Measurements from ENCODE around the gene ANKRD63.
A peak's percentile ranks its signal among the peaks of the same experiment; 100 is the strongest.

The ANKRD63 gene

GRCh38 chr15:40306371-40306770 is 23.5 kb upstream of the ANKRD63 start:
- Histone ChIP-seq H3K9ac (ENCODE audit: low read depth in 1 of 2, low read length in 2 of 2) (no peak overlapping the region), H3K9me3 (ENCODE audit: control insufficient read depth in 2 of 2, low read length in 2 of 2) (no peaks in the 10 kb centered on the region), H3K4me1 (ENCODE audit: control insufficient read depth in 2 of 2, insufficient read depth in 2 of 2, low read length in 2 of 2) (peaks cover 5 to 16% of the 10 kb centered on the region in 2 donors), H3K27me3 (ENCODE audit: control insufficient read depth in 2 of 2, insufficient read depth in 2 of 2, low read length in 2 of 2) (no peaks in the 10 kb centered on the region), H3K27ac (ENCODE audit: low read depth in 2 of 2, low read length in 2 of 2) (peak overlapping the region in 1 of 2 donors; percentile 67), H3K36me3 (ENCODE audit: control insufficient read depth in 2 of 2, insufficient read depth in 2 of 2, low read length in 2 of 2) (peaks cover 0 to 3% of the 10 kb centered on the region in 2 donors), H3K4me3 (ENCODE audit: low read length in 2 of 2) (peak overlapping the region in 1 of 2 donors; percentile 73)

GRCh38 chr15:40305281-40305680 is 22.4 kb upstream of the ANKRD63 start:
- H3K4me1 ChIP-seq (ENCODE audit: control insufficient read depth in 2 of 2, insufficient read depth in 2 of 2, low read length in 2 of 2): peaks cover 5 to 16% of the 10 kb centered on the region in 2 donors
- no peaks in the 10 kb centered on the region for H3K9me3 ChIP-seq (ENCODE audit: control insufficient read depth in 2 of 2, low read length in 2 of 2)
- no peak overlapping the region for H3K27ac ChIP-seq (ENCODE audit: low read depth in 2 of 2, low read length in 2 of 2)
- no peak overlapping the region for H3K4me3 ChIP-seq (ENCODE audit: low read length in 2 of 2)
- H3K9ac ChIP-seq (ENCODE audit: low read depth in 1 of 2, low read length in 2 of 2): no peak overlapping the region
- no peaks in the 10 kb centered on the region for H3K27me3 ChIP-seq (ENCODE audit: control insufficient read depth in 2 of 2, insufficient read depth in 2 of 2, low read length in 2 of 2)
- H3K36me3 ChIP-seq (ENCODE audit: control insufficient read depth in 2 of 2, insufficient read depth in 2 of 2, low read length in 2 of 2): peaks cover 0 to 7% of the 10 kb centered on the region in 2 donors

- Histone ChIP-seq H3K4me1 (ENCODE audit: control insufficient read depth in 2 of 2, insufficient read depth in 2 of 2, low read length in 2 of 2) (peaks cover under 1 to 11% of the 10 kb centered on the region in 2 donors), H3K27ac (ENCODE audit: low read depth in 2 of 2, low read length in 2 of 2) (no peak overlapping the region), H3K27me3 (ENCODE audit: control insufficient read depth in 2 of 2, insufficient read depth in 2 of 2, low read length in 2 of 2) (no peaks in the 10 kb centered on the region), H3K36me3 (ENCODE audit: control insufficient read depth in 2 of 2, insufficient read depth in 2 of 2, low read length in 2 of 2) (peaks cover 0 to 8% of the 10 kb centered on the region in 2 donors), H3K4me3 (ENCODE audit: low read length in 2 of 2) (no peak overlapping the region), H3K9ac (ENCODE audit: low read depth in 1 of 2, low read length in 2 of 2) (no peak overlapping the region), H3K9me3 (ENCODE audit: control insufficient read depth in 2 of 2, low read length in 2 of 2) (no peaks in the 10 kb centered on the region)
Measured at GRCh38 chr15:40303576-40303975, 20.7 kb upstream of the ANKRD63 start.

- Histone ChIP-seq H3K9ac (ENCODE audit: low read depth in 1 of 2, low read length in 2 of 2) (no peak overlapping the region), H3K9me3 (ENCODE audit: control insufficient read depth in 2 of 2, low read length in 2 of 2) (no peaks in the 10 kb centered on the region), H3K4me1 (ENCODE audit: control insufficient read depth in 2 of 2, insufficient read depth in 2 of 2, low read length in 2 of 2) (peaks cover 0 to 9% of the 10 kb centered on the region in 2 donors), H3K36me3 (ENCODE audit: control insufficient read depth in 2 of 2, insufficient read depth in 2 of 2, low read length in 2 of 2) (peaks cover 0 to 13% of the 10 kb centered on the region in 2 donors), H3K4me3 (ENCODE audit: low read length in 2 of 2) (no peak overlapping the region), H3K27me3 (ENCODE audit: control insufficient read depth in 2 of 2, insufficient read depth in 2 of 2, low read length in 2 of 2) (no peaks in the 10 kb centered on the region), H3K27ac (ENCODE audit: low read depth in 2 of 2, low read length in 2 of 2) (no peak overlapping the region)
Measured at GRCh38 chr15:40302981-40303380, 20.1 kb upstream of the ANKRD63 start.

- H3K27me3 ChIP-seq (ENCODE audit: control insufficient read depth in 2 of 2, insufficient read depth in 2 of 2, low read length in 2 of 2): no peaks in the 10 kb centered on the region
- no peaks in the 10 kb centered on the region for H3K9me3 ChIP-seq (ENCODE audit: control insufficient read depth in 2 of 2, low read length in 2 of 2)
- H3K27ac ChIP-seq (ENCODE audit: low read depth in 2 of 2, low read length in 2 of 2): no peak overlapping the region
- peaks cover 0 to 14% of the 10 kb centered on the region in 2 donors for H3K36me3 ChIP-seq (ENCODE audit: control insufficient read depth in 2 of 2, insufficient read depth in 2 of 2, low read length in 2 of 2)
- H3K4me1 ChIP-seq (ENCODE audit: control insufficient read depth in 2 of 2, insufficient read depth in 2 of 2, low read length in 2 of 2): peaks cover 0 to 6% of the 10 kb centered on the region in 2 donors
- H3K9ac ChIP-seq (ENCODE audit: low read depth in 1 of 2, low read length in 2 of 2): no peak overlapping the region
- H3K4me3 ChIP-seq (ENCODE audit: low read length in 2 of 2): no peak overlapping the region
Measured at GRCh38 chr15:40302288-40302886, 19.5 kb upstream of the ANKRD63 start.

- H3K4me3 ChIP-seq (ENCODE audit: low read length in 2 of 2): no peak overlapping the region
- no peaks in the 10 kb centered on the region for H3K27me3 ChIP-seq (ENCODE audit: control insufficient read depth in 2 of 2, insufficient read depth in 2 of 2, low read length in 2 of 2)
- no peaks in the 10 kb centered on the region for H3K4me1 ChIP-seq (ENCODE audit: control insufficient read depth in 2 of 2, insufficient read depth in 2 of 2, low read length in 2 of 2)
- H3K36me3 ChIP-seq (ENCODE audit: control insufficient read depth in 2 of 2, insufficient read depth in 2 of 2, low read length in 2 of 2): peaks cover 0 to 14% of the 10 kb centered on the region in 2 donors
- no peaks in the 10 kb centered on the region for H3K9me3 ChIP-seq (ENCODE audit: control insufficient read depth in 2 of 2, low read length in 2 of 2)
- H3K9ac ChIP-seq (ENCODE audit: low read depth in 1 of 2, low read length in 2 of 2): no peak overlapping the region
- H3K27ac ChIP-seq (ENCODE audit: low read depth in 2 of 2, low read length in 2 of 2): no peak overlapping the region
Measured at GRCh38 chr15:40301467-40302179, 18.8 kb upstream of the ANKRD63 start.

- H3K27ac ChIP-seq (ENCODE audit: low read depth in 2 of 2, low read length in 2 of 2): no peak overlapping the region
- H3K27me3 ChIP-seq (ENCODE audit: control insufficient read depth in 2 of 2, insufficient read depth in 2 of 2, low read length in 2 of 2): peaks cover 0 to 2% of the 10 kb centered on the region in 2 donors
- no peaks in the 10 kb centered on the region for H3K9me3 ChIP-seq (ENCODE audit: control insufficient read depth in 2 of 2, low read length in 2 of 2)
- no peak overlapping the region for H3K9ac ChIP-seq (ENCODE audit: low read depth in 1 of 2, low read length in 2 of 2)
- H3K4me3 ChIP-seq (ENCODE audit: low read length in 2 of 2): no peak overlapping the region
- peaks cover 0 to 14% of the 10 kb centered on the region in 2 donors for H3K36me3 ChIP-seq (ENCODE audit: control insufficient read depth in 2 of 2, insufficient read depth in 2 of 2, low read length in 2 of 2)
- no peaks in the 10 kb centered on the region for H3K4me1 ChIP-seq (ENCODE audit: control insufficient read depth in 2 of 2, insufficient read depth in 2 of 2, low read length in 2 of 2)
Measured at GRCh38 chr15:40300771-40301170, 17.9 kb upstream of the ANKRD63 start.

- Histone ChIP-seq H3K4me1 (ENCODE audit: control insufficient read depth in 2 of 2, insufficient read depth in 2 of 2, low read length in 2 of 2) (no peaks in the 10 kb centered on the region), H3K9me3 (ENCODE audit: control insufficient read depth in 2 of 2, low read length in 2 of 2) (no peaks in the 10 kb centered on the region), H3K9ac (ENCODE audit: low read depth in 1 of 2, low read length in 2 of 2) (no peak overlapping the region), H3K27me3 (ENCODE audit: control insufficient read depth in 2 of 2, insufficient read depth in 2 of 2, low read length in 2 of 2) (peaks cover 0 to 2% of the 10 kb centered on the region in 2 donors), H3K27ac (ENCODE audit: low read depth in 2 of 2, low read length in 2 of 2) (no peak overlapping the region), H3K36me3 (ENCODE audit: control insufficient read depth in 2 of 2, insufficient read depth in 2 of 2, low read length in 2 of 2) (peaks cover 0 to 17% of the 10 kb centered on the region in 2 donors), H3K4me3 (ENCODE audit: low read length in 2 of 2) (no peak overlapping the region)
Measured at GRCh38 chr15:40300367-40300766, 17.5 kb upstream of the ANKRD63 start.

- Histone ChIP-seq H3K9me3 (ENCODE audit: control insufficient read depth in 2 of 2, low read length in 2 of 2) (no peaks in the 10 kb centered on the region), H3K4me3 (ENCODE audit: low read length in 2 of 2) (no peak overlapping the region), H3K27me3 (ENCODE audit: control insufficient read depth in 2 of 2, insufficient read depth in 2 of 2, low read length in 2 of 2) (peaks cover 0 to 2% of the 10 kb centered on the region in 2 donors), H3K27ac (ENCODE audit: low read depth in 2 of 2, low read length in 2 of 2) (no peak overlapping the region), H3K4me1 (ENCODE audit: control insufficient read depth in 2 of 2, insufficient read depth in 2 of 2, low read length in 2 of 2) (no peaks in the 10 kb centered on the region), H3K36me3 (ENCODE audit: control insufficient read depth in 2 of 2, insufficient read depth in 2 of 2, low read length in 2 of 2) (peaks cover 0 to 15% of the 10 kb centered on the region in 2 donors), H3K9ac (ENCODE audit: low read depth in 1 of 2, low read length in 2 of 2) (no peak overlapping the region)
Measured at GRCh38 chr15:40298216-40298935, 15.5 kb upstream of the ANKRD63 start.

- peaks cover 0 to 18% of the 10 kb centered on the region in 2 donors for H3K36me3 ChIP-seq (ENCODE audit: control insufficient read depth in 2 of 2, insufficient read depth in 2 of 2, low read length in 2 of 2)
- no peaks in the 10 kb centered on the region for H3K9me3 ChIP-seq (ENCODE audit: control insufficient read depth in 2 of 2, low read length in 2 of 2)
- no peak overlapping the region for H3K27ac ChIP-seq (ENCODE audit: low read depth in 2 of 2, low read length in 2 of 2)
- H3K4me1 ChIP-seq (ENCODE audit: control insufficient read depth in 2 of 2, insufficient read depth in 2 of 2, low read length in 2 of 2): no peaks in the 10 kb centered on the region
- no peak overlapping the region for H3K9ac ChIP-seq (ENCODE audit: low read depth in 1 of 2, low read length in 2 of 2)
- H3K27me3 ChIP-seq (ENCODE audit: control insufficient read depth in 2 of 2, insufficient read depth in 2 of 2, low read length in 2 of 2): peaks cover 0 to 2% of the 10 kb centered on the region in 2 donors
- no peak overlapping the region for H3K4me3 ChIP-seq (ENCODE audit: low read length in 2 of 2)
Measured at GRCh38 chr15:40297356-40297755, 14.5 kb upstream of the ANKRD63 start.
